ENCODE data around the gene TLN1. TPM values are rescaled to one million over a fixed set of nuclear protein-coding genes. Genes with fewer than 3 reads are reported as not detected.

TLN1 gene
- total RNA-seq, 4 donors from 2014 or later, result 101 to 176 (median 155) TPM

DNA sequence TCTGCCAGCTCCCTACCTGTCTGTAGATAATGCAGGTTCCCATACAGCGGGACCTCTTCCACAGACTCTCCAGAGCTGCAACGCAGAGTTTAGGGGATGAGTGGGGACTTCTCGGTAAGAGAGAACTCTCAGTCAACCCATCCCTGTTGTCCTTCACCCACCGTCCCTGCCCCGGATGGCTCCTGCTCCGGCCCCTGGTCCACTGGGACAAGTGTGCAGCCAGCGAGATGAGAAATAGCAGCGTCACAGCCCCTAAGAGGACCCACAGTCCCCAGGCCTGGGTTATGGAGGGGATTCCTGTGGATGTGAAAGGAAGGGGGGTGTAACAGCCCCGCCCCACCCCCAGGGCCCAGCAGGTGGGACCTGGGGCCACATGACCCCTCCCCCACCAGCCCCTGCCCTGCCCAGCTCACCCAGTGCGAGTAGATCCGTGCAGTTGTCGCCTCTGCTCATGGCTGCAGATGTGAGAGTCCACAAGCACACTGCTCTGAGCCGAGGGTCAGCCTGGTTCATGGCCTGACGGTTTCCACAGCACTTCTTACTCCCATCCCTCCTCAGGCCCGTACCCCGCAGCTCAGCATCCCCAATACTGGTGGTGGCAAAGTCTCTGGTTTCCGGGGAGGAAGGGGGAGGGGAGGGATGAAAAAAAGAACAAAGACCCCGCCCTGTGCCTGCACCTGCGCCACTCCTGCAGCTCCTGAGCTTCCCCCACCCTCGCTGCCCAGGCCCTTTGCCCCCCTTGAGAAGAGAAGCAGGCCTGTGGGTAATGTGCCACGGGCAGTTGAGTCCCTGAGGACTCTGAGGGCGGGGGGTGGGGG is 81.4 kb downstream of the TLN1 start, which contains the start of gene SIT1:
TSS of gene SIT1 (minus strand) at position 591 of the 818 bp plus-strand sequence. CDS start at position 513, 78 bp downstream.
- peak in 1 of 2 donors; percentile 82 for DNase-seq (ENCODE audit: low spot score in 2 of 2)
- WGBS, 2 donors, result 68 to 73% methylated on average over 19 to 22 of the region's 22 CpGs
- TF ChIP-seq CTCF (IDR thresholded peaks at IDR 0.05) (no peak), POLR2A (IDR thresholded peaks at IDR 0.05) (no peak)
- no peak within 1 kb of the TSS for H3K4me3 ChIP-seq (ENCODE audit: low read depth, poor library complexity, severe bottlenecking)
- intact Hi-C loops (cut with DNase I; ENCODE audit: low total_unique reads), result no loop called here

GRCh38 chr9:35649431-35650340 is 82.3 kb downstream of the TLN1 start:
- 45 to 60% methylated on average over 11 to 26 of the region's 26 CpGs for WGBS, 2 donors
- DNase-seq (ENCODE audit: low spot score in 2 of 2), result peak in 1 of 2 donors; percentile 84
- TF ChIP-seq POLR2A (IDR thresholded peaks at IDR 0.05), result no peak
- no peak for TF ChIP-seq CTCF (IDR thresholded peaks at IDR 0.05)
- intact Hi-C loops (cut with DNase I; ENCODE audit: low total_unique reads), result no loop called here
- no peak overlapping the region for H3K4me3 ChIP-seq (ENCODE audit: low read depth, poor library complexity, severe bottlenecking)

Small RNA genes lying within 50 kb of the gene (microRNA-seq; reads per million reads assigned to microRNA genes)
- gene MIR6852 (ENCODE audit: borderline number of aligned reads in 1 of 2, borderline replicate concordance in 2 of 2) (0 to 0.68 reads per million in 2 donors), gene MIR6853 (ENCODE audit: borderline number of aligned reads in 1 of 2, borderline replicate concordance in 2 of 2) (0 reads per million in 2 donors)

Other genes with a start within 250 kb of the TLN1 start
- 10 to 100 TPM; 18.5 to 32.0 (median 30.1) TPM for gene RUSC2, start 242.1 kb downstream of the TLN1 start, total RNA-seq
- 10 to 100 TPM; 20.8 to 43.5 (median 33.0) TPM for gene TESK1, start 126.9 kb downstream of the TLN1 start, total RNA-seq
- gene CD72, start 113.8 kb downstream of the TLN1 start, total RNA-seq, result 1 to 10 TPM; 1.2 to 5.6 (median 2.0) TPM
- not detected for gene SIT1, start 81.3 kb downstream of the TLN1 start, total RNA-seq
- over 10,000 TPM in 1 of 4 donors, 1,000 to 10,000 TPM in 3; 1,358 to 15,269 (median 4,926) TPM for gene RMRP, start 74.2 kb downstream of the TLN1 start, total RNA-seq
- 10 to 100 TPM; 15.1 to 30.5 (median 21.2) TPM for gene CCDC107, start 73.9 kb downstream of the TLN1 start, total RNA-seq
- gene ARHGEF39, start 67.0 kb downstream of the TLN1 start, total RNA-seq, result 1 to 10 TPM in 2 of 4 donors, under 1 TPM in 2; 0.32 to 7.6 (median 0.86) TPM
- 10 to 100 TPM in 1 of 4 donors, 1 to 10 TPM in 2, under 1 TPM in 1; 0.25 to 22.2 (median 4.2) TPM for gene CA9, start 58.3 kb downstream of the TLN1 start, total RNA-seq
- 100 to 1,000 TPM in 1 of 4 donors, 10 to 100 TPM in 3; 36.3 to 190 (median 68.6) TPM for gene TPM2, start 42.3 kb downstream of the TLN1 start, total RNA-seq
- gene CREB3, start 471 bp upstream of the TLN1 start, total RNA-seq, result 10 to 100 TPM; 18.2 to 26.6 (median 20.5) TPM
- 10 to 100 TPM; 53.7 to 83.3 (median 65.0) TPM for gene GBA2, start 17.0 kb upstream of the TLN1 start, total RNA-seq
- gene RGP1, start 17.1 kb upstream of the TLN1 start, total RNA-seq, result 10 to 100 TPM; 17.1 to 26.4 (median 22.1) TPM
- gene MSMP, start 22.1 kb upstream of the TLN1 start, total RNA-seq, result 1 to 10 TPM in 1 of 4 donors, under 1 TPM in 1, not detected in 2; 0.55 to 2.8 TPM
- gene NPR2, start 59.4 kb upstream of the TLN1 start, total RNA-seq, result 10 to 100 TPM; 12.2 to 20.4 (median 18.8) TPM
- under 1 TPM in 2 of 4 donors, not detected in 2; 0.29 to 0.42 TPM for gene SPAG8, start 80.1 kb upstream of the TLN1 start, total RNA-seq
- 10 to 100 TPM; 17.8 to 27.9 (median 19.9) TPM for gene HINT2, start 82.8 kb upstream of the TLN1 start, total RNA-seq
- gene FAM221B, start 96.5 kb upstream of the TLN1 start, total RNA-seq, result not detected
- 1 to 10 TPM; 2.2 to 8.4 (median 5.4) TPM for gene TMEM8B, start 97.0 kb upstream of the TLN1 start, total RNA-seq
- not detected for gene OR13J1, start 138.2 kb upstream of the TLN1 start, total RNA-seq
- 1 to 10 TPM; 1.1 to 5.7 (median 3.9) TPM for gene HRCT1, start 174.0 kb upstream of the TLN1 start, total RNA-seq
- 1 to 10 TPM in 2 of 4 donors, under 1 TPM in 2; 0.66 to 1.5 (median 0.95) TPM for gene SPAAR, start 177.3 kb upstream of the TLN1 start, total RNA-seq
- not detected for gene OR2S2, start 226.0 kb upstream of the TLN1 start, total RNA-seq